GM21737 (cell line): ENCODE measurements around the gene CTBP1.
A peak's percentile ranks its signal among the peaks of the same experiment; 100 is the strongest.

ENCODE experiments used
- ATAC-seq: cut with Tn5 transposase; IDR thresholded peaks from one replicate; pipeline ENCODE4 v1.9.1; 2021; ENCODE audit warnings: mild to moderate bottlenecking, moderate library complexity; ENCODE audit not compliant: unreplicated experiment

The CTBP1 gene

GRCh38 chr4:1225272-1226143, 23.4 kb downstream of the CTBP1 start:
- no peak for ATAC-seq

GRCh38 chr4:1223841-1224809, 24.8 kb downstream of the CTBP1 start:
- no peak for ATAC-seq

- ATAC-seq: no peak
Observed at GRCh38 chr4:1222938-1223690, 25.8 kb downstream of the CTBP1 start.

- no peak for ATAC-seq
Observed at GRCh38 chr4:1222036-1222789, 26.7 kb downstream of the CTBP1 start.

GRCh38 chr4:1221155-1221870, 27.6 kb downstream of the CTBP1 start:
- ATAC-seq: no peak

- no peak for ATAC-seq
Observed at GRCh38 chr4:1220566-1220965, 28.4 kb downstream of the CTBP1 start.

- ATAC-seq: no peak
Observed at GRCh38 chr4:1219566-1219950, 29.4 kb downstream of the CTBP1 start.

GRCh38 chr4:1218634-1219565, 30.0 kb downstream of the CTBP1 start:
- ATAC-seq: peak; percentile 48

GRCh38 chr4:1217366-1217765, 31.6 kb downstream of the CTBP1 start:
- no peak for ATAC-seq

GRCh38 chr4:1216869-1217294, 32.0 kb downstream of the CTBP1 start:
- no peak for ATAC-seq

- ATAC-seq: no peak
Observed at GRCh38 chr4:1216076-1216614, 32.8 kb downstream of the CTBP1 start.

- no peak for ATAC-seq
Observed at GRCh38 chr4:1215141-1216075, 33.5 kb downstream of the CTBP1 start.

GRCh38 chr4:1214101-1215095, 34.5 kb downstream of the CTBP1 start:
- ATAC-seq: no peak

- no peak for ATAC-seq
Observed at GRCh38 chr4:1213336-1213995, 35.5 kb downstream of the CTBP1 start.

- no peak for ATAC-seq
Observed at GRCh38 chr4:1212546-1213335, 36.2 kb downstream of the CTBP1 start.
